NOMO-1 treated with dmso at 0.1 percent for 144 hours (cell line): ENCODE data around the gene PPP4R3A.
A peak's percentile ranks its signal among the peaks of the same experiment; 100 is the strongest.
"Not testable (repeated sequence)": the region's sequence is repeated elsewhere in the genome, so short reads cannot be mapped to it uniquely, and the experiment has no call there.

Source experiments
- DNase-seq: peaks from one replicate; lab custom pipeline; 2025; ENCODE audit not compliant: unreplicated experiment; lab: John Stamatoyannopoulos, UW

The PPP4R3A gene

DNA sequence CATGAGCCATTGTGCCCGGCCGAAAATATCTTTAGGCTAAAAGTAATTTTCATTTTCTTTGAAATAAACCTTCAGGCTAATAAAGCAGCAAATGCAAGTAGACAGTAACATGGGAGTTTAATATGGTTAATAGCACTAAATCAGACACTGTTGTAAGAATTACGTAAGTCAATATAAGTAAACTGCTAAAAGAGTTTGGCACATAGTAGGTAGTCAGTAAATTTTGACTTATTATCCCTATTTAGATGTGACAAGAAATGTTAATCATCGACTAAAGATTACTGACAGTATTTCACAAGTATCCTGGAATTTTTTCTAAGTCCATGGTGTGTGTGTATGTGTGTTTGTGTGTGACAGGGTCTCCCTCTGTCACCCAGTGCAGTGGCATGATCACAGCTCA is 3.9 kb downstream of the PPP4R3A start:
- DNase-seq: no peak

DNA sequence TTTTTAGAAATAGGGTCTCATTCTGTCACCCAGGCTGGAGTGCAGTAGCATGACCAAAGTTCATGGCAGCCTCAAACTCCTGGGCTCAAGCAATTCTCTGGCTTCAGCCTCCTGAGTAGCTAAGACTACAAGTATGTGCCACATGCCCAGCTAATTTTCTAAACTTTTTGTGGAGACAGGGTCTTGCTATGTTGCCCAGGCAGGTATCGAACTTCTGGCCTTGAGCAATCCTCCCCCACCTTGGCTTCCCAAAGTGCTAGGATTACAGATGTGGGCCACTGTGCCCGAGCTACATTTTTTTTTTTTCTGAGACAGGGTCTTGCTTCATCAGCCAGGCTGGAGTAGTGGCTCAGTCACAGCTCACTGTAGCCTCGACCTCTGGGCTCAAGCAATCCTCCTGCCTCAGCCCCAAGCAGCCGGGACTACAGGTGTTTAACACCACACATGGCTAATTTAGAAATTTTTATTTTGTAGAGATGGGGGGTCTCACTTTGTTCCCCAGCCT is 7.1 kb downstream of the PPP4R3A start:
- no peak for DNase-seq

- DNase-seq: no peak
Measured at GRCh38 chr14:91501951-91502930, 7.9 kb downstream of the PPP4R3A start.

- no peak for DNase-seq
Measured at GRCh38 chr14:91501348-91501747, 8.8 kb downstream of the PPP4R3A start.

DNA sequence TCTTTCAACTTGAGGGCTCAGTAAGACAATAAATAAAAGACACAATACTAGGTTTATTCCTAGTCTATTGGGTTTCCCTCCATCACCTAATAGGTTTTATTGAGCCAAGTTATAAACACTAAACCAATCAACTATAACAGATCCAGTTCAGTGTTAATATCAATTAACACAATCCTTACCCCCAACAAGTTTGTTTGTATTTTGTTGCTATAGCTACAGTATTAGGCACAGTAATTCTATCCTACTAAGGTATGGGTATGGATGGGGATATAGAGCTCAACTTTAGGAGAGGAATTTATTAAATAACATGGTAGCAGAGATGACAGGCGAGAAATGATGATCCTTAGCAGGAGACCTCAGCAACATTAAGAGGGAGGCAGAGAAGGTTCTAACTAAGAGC is 13.3 kb downstream of the PPP4R3A start:
- no peak for DNase-seq

GRCh38 chr14:91494392-91495065 is 15.6 kb downstream of the PPP4R3A start:
- DNase-seq: not testable (repeated sequence)

DNA sequence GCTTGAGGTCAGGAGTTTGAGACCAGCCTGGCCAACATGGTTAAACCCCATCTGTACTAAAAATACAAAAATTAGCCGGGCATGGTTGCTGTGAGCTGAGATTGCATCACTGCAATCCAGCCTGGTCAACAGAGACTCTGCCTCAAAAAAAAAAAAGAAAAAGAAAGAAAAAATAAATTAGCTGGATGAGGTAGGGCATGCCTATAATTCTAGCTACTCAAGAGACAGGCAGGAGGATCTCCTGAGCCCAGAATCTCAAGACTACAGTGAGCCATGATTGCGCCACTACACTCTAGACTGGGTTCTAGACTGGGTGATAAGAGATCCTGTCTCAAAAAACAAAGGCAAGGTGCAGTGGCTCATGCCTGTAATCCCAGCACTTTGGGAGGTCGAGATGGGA is 16.9 kb downstream of the PPP4R3A start:
- no peak for DNase-seq

GRCh38 chr14:91484744-91485143 is 25.4 kb downstream of the PPP4R3A start:
- no peak for DNase-seq

- no peak for DNase-seq
Measured at GRCh38 chr14:91484186-91484585, 25.9 kb downstream of the PPP4R3A start.

- peak; percentile 62 for DNase-seq
Measured at GRCh38 chr14:91482263-91483013, 27.7 kb downstream of the PPP4R3A start.

- peak; percentile 34 for DNase-seq
Measured at GRCh38 chr14:91477388-91477787, 32.7 kb downstream of the PPP4R3A start.

GRCh38 chr14:91473046-91473445 is 37.1 kb downstream of the PPP4R3A start:
- no peak for DNase-seq

- DNase-seq: no peak
Measured at GRCh38 chr14:91470216-91470615, 39.9 kb downstream of the PPP4R3A start.

DNA sequence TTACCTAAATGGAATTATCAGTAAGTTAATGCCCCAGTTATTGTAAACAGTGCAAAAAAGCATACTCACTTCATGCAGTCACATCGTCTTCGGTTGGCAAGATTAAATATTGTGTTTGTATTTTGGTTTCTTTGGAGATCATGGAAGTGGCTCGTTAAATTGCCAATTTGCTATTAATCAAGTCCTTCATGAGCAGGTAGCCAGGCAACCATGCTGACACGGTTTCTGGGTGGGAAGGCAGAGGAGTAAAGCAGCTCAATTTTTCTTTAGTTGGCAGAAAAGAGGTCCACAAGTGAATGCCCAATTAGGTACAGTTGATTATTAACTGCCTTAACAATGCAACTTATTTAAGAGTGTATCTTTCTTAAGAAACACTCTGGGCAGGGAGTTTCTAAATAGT is 43.9 kb downstream of the PPP4R3A start:
- DNase-seq: no peak

GRCh38 chr14:91464615-91465205 is 45.4 kb downstream of the PPP4R3A start:
- DNase-seq: no peak

- no peak for DNase-seq
Measured at GRCh38 chr14:91458612-91459011, 51.5 kb downstream of the PPP4R3A start.

DNA sequence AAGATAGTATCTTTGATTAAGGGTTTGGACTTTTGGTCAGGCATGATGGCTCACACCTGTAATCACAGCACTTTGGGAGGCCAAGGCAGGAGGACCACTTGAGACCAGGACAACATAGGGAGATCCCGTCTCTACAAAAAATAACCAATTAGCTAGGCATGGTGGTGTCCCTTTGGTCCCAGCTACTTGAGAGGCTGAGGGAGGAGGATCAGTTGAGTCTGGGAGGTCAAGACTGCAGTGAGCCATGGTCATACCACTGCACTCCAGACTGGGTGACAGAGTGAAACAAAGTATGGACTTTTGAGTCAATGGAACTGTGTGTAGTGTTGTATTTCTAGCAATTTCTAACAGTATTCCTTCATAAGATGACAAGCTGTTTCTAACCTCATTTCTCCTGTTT is 53.8 kb downstream of the PPP4R3A start:
- no peak for DNase-seq

DNA sequence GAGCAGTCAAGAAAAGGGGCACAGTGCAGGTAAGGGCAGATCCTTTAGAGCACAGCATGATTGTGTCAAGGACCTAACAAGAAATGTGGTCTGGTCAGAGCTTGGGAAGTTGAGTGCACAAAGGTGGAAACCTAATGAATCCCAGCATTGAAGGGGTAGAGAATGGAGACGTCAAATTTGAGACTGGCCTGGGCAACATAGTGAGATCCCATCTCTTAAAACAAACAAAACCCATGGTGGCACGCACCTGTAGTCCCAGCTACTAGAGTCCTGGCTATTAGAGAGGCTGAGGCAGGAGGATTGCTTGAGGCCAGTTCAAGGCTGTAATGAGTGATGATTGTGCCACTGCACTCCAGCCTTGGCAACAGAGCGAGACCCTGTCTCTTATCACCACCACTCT is 55.5 kb downstream of the PPP4R3A start:
- no peak for DNase-seq

GRCh38 chr14:91454155-91454554 is 56.0 kb downstream of the PPP4R3A start:
- no peak for DNase-seq

GRCh38 chr14:91453744-91454143 is 56.4 kb downstream of the PPP4R3A start:
- DNase-seq: no peak
